Measurements from ENCODE around the gene ANKFY1. TPM values are rescaled to one million over a fixed set of nuclear protein-coding genes. Genes with fewer than 3 reads are reported as not detected.

Gene ANKFY1
- total and polyA plus RNA-seq, 2 experiments from 2014 or later = 18.6 to 32.8 TPM

- H3K79me2 ChIP-seq = no peaks in the 10 kb centered on the region
- no peak overlapping the region for H2AFZ ChIP-seq
- H3K4me3 ChIP-seq = no peak overlapping the region
- WGBS (ENCODE audit: low lambda C conversion rate, missing lambda C conversion rate) = 97% methylated on average over 12 of the region's 12 CpGs
- peaks cover 4% of the 10 kb centered on the region for H3K4me1 ChIP-seq (ENCODE audit: insufficient read depth)
- H3K9me2 ChIP-seq (replicated peaks; ENCODE audit: insufficient read depth) = no peaks in the 10 kb centered on the region
- no peaks in the 10 kb centered on the region for H3K9me3 ChIP-seq (ENCODE audit: low read depth)
- no peak overlapping the region for H3K4me2 ChIP-seq
- H3K27ac ChIP-seq = no peak overlapping the region
- no peak for DNase-seq (ENCODE audit: low spot score)
- no peaks in the 10 kb centered on the region for H3K27me3 ChIP-seq
- TF ChIP-seq EZH2phosphoT487 (IDR thresholded peaks at IDR 0.05; ENCODE audit: low read depth, severe bottlenecking, unreplicated experiment) (no peak), CTCF (IDR thresholded peaks at IDR 0.05; ENCODE audit: poor library complexity) (no peak), EZH2 (IDR thresholded peaks at IDR 0.05; ENCODE audit: borderline replicate concordance) (no peak)
- no peaks in the 10 kb centered on the region for H4K20me1 ChIP-seq (ENCODE audit: insufficient read depth, poor library complexity, severe bottlenecking)
- no peaks in the 10 kb centered on the region for H3K36me3 ChIP-seq (replicated peaks; ENCODE audit: insufficient read depth, low read depth)
These were observed 96.0 kb downstream of the ANKFY1 start for GRCh38 chr17:4167786-4168185.

- Histone ChIP-seq H3K9me2 (replicated peaks; ENCODE audit: insufficient read depth) (no peaks in the 10 kb centered on the region), H3K27me3 (no peaks in the 10 kb centered on the region), H3K4me3 (no peak overlapping the region), H3K4me2 (no peak overlapping the region), H2AFZ (no peak overlapping the region), H3K36me3 (replicated peaks; ENCODE audit: insufficient read depth, low read depth) (no peaks in the 10 kb centered on the region), H4K20me1 (ENCODE audit: insufficient read depth, poor library complexity, severe bottlenecking) (no peaks in the 10 kb centered on the region), H3K79me2 (no peaks in the 10 kb centered on the region), H3K27ac (no peak overlapping the region), H3K9me3 (ENCODE audit: low read depth) (no peaks in the 10 kb centered on the region), H3K4me1 (ENCODE audit: insufficient read depth) (peaks cover 9% of the 10 kb centered on the region)
- DNase-seq (ENCODE audit: low spot score) = no peak
- no peak for TF ChIP-seq EZH2 (IDR thresholded peaks at IDR 0.05; ENCODE audit: borderline replicate concordance)
- TF ChIP-seq EZH2phosphoT487 (IDR thresholded peaks at IDR 0.05; ENCODE audit: low read depth, severe bottlenecking, unreplicated experiment) = no peak
- no peak for TF ChIP-seq CTCF (IDR thresholded peaks at IDR 0.05; ENCODE audit: poor library complexity)
- 96% methylated on average over 8 of the region's 8 CpGs for WGBS (ENCODE audit: low lambda C conversion rate, missing lambda C conversion rate)
These were observed 97.4 kb downstream of the ANKFY1 start for GRCh38 chr17:4166419-4166818.

- Histone ChIP-seq H3K4me3 (no peak overlapping the region), H3K9me3 (ENCODE audit: low read depth) (no peaks in the 10 kb centered on the region), H4K20me1 (ENCODE audit: insufficient read depth, poor library complexity, severe bottlenecking) (no peaks in the 10 kb centered on the region), H3K27ac (no peak overlapping the region), H3K4me2 (no peak overlapping the region), H3K36me3 (replicated peaks; ENCODE audit: insufficient read depth, low read depth) (no peaks in the 10 kb centered on the region), H3K4me1 (ENCODE audit: insufficient read depth) (peaks cover 12% of the 10 kb centered on the region), H3K79me2 (no peaks in the 10 kb centered on the region), H2AFZ (no peak overlapping the region), H3K27me3 (no peaks in the 10 kb centered on the region), H3K9me2 (replicated peaks; ENCODE audit: insufficient read depth) (no peaks in the 10 kb centered on the region)
- DNase-seq (ENCODE audit: low spot score) = no peak
- TF ChIP-seq EZH2phosphoT487 (IDR thresholded peaks at IDR 0.05; ENCODE audit: low read depth, severe bottlenecking, unreplicated experiment) (no peak), CTCF (IDR thresholded peaks at IDR 0.05; ENCODE audit: poor library complexity) (no peak), EZH2 (IDR thresholded peaks at IDR 0.05; ENCODE audit: borderline replicate concordance) (no peak)
- WGBS (ENCODE audit: low lambda C conversion rate, missing lambda C conversion rate) = 94% methylated on average over 10 of the region's 10 CpGs
These were observed 98.3 kb downstream of the ANKFY1 start for GRCh38 chr17:4165301-4166010.

Data from hepatocyte (in vitro differentiated cells).